Tongue (tissue), 2 donors: ENCODE results near the gene POLR3A. TPM values are rescaled to one million over a fixed set of nuclear protein-coding genes. Genes with fewer than 3 reads are reported as not detected.

Experiments
- DNase-seq: peaks from one replicate; pipeline ENCODE4 v3.0.0-alpha.2; 2015
- total RNA-seq: library from RNA; depleted of rRNA; stranded (reverse); fragments of >200 nt; gene quantifications from one replicate; pipeline ENCODE4 v1.2.3, GENCODE V29; 2014

Gene POLR3A
- total RNA-seq, 1 donor from 2014 or later, result 23.6 TPM

DNA sequence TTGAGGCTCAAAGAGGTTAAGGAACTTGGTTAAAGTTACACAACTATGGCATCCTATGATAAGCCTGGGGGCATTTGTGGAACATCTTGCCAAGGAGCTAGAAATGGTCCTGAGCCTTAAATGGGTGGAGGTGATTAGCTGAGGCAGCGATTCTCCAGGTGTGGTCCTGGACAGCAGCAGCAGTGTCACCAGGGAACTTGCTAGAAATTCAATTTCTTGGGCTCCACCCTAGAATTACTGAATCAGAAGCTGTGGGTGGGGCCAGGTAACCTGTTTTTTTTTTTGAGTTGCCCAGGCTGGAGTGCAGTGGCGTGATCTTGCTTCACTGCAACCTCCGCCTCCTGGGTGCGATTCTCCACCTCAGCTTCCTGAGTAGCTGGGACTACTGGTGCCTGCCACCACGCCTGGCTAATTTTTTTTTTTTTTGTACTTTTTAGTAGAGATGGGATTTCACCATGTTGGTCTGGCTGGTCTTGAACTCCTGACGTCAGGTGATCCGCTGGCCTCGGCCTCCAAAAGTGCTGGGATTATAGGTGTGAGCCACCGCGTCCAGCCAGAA, 17.5 kb upstream of the POLR3A start:
- DNase-seq, result no peak

DNA sequence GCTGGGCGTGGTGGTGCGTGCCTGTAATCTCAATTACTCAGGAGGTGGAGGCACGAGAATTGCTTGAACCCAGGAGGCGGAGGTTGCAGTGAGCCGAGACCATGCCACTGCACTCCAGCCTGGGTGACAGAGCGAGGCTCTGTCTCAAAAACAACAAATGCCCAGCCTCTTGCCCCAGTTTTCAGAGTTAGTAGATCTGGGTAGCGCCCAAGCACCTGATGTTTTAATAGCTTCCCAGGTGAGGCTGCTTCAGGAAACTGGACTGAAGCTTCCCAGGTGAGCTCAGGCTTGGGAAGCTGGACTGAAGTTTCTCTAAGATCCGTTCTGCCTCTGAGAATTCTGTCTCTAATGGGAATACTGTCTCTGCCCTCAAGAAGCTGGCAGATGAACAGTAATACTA, 16.5 kb upstream of the POLR3A start:
- DNase-seq, result no peak

DNA sequence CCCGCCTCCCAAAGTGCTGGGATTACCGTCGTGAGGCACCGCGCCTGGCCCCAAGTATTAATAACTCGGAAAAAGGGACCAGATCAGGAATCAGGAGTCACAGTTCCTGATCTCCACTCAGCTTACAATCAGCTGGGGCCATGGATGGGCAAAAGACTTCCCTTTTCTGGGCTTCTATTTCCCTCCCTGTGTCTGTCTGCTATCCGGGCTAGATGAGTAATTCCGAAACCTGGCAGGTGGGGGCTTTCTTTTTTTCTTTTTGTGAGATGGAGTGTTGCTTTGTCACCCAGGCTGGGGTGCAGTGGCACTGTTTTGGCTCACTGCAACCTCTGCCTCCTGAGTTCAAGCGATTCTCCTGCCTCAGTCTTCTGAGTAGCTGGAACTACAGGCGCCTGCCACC, 15.9 kb upstream of the POLR3A start:
- DNase-seq, result no peak

DNA sequence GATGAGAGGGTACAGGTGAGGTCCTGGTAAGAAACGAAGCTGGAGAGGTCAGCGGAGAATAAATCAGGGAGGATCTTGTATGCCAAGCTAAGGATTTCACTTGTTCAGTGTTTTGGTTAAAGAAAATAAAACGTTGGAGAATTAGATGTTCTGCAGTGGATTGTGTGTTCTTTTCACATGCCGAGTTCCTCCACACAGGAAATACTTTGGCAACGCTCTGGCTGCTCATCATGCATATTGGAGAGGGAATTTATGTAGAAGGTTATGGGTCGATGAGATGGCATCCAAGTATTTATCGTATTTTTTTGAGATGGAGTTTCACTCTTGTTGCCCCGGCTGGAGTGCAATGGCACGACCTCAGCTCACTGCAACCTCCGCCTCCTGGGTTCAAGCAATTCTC, 15.4 kb upstream of the POLR3A start:
- no peak for DNase-seq

DNA sequence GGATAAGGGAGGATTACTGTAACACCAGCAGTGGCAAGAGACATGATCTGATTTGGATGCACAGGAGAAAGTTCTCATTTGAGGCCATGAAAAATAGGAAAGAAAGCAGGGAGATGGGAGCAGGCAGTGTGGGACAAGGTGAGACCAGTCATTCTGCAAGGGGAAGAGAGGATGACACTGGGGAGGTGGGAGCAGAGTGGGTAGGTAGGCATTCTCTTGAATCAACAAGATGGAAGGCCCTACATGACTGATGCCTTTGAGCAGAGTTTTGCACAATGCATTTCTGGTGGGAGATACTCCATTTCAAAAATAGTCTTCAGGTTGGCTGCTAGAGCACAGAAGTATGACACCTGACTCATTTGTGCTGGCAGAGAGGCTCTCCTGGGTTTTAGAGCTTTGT, 14.9 kb upstream of the POLR3A start:
- no peak for DNase-seq

GRCh38 chr10:78042752-78043104, 13.4 kb upstream of the POLR3A start:
- peak; percentile 46 for DNase-seq

- no peak for DNase-seq
Observed at GRCh38 chr10:78042058-78042751, 12.9 kb upstream of the POLR3A start.

DNA sequence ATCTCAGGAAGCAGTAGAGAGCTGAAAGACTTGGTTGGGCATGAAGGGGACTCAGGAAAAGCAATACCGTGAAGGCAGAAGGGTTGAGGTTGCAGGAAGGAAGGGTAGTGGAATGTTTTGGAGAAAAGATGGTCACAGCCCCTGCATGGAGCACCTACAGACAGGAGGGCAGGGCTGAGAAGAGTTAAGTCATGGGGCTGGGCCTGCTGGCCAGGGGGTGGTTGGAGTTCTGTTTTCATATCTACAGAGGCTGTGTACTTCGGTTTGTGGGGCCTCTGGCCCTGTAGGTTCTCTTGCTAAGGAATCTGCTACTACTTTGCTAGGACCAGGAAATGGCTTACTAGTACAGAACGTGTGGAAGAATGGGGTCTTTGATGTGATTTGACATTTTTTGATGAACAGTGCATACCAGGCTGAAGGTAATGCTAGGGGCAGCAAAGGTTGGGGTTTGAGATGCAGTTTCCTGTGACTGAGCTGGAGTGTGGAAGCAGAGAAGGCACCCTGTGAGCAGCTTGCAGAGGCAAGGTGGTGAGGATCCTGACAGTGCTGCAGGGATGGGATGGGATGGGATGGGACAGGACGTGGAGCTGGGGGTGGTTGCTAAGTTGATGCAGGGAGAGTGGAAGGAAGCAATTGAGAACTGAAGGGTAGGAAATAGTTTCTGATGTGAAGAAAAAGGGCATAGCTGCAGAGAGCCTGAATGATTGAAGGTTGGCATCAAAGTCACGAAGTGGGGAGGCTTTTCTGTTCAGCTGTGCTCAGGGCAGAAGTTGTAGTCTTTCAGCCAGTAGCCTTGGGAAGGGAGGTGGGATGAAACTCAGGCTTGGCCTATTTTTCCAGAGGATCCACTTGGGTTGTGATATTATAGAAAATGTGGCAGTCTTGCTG, 12.1 kb upstream of the POLR3A start:
- DNase-seq, result no peak

- DNase-seq, result no peak
Observed at GRCh38 chr10:78039743-78040142, 10.4 kb upstream of the POLR3A start.

DNA sequence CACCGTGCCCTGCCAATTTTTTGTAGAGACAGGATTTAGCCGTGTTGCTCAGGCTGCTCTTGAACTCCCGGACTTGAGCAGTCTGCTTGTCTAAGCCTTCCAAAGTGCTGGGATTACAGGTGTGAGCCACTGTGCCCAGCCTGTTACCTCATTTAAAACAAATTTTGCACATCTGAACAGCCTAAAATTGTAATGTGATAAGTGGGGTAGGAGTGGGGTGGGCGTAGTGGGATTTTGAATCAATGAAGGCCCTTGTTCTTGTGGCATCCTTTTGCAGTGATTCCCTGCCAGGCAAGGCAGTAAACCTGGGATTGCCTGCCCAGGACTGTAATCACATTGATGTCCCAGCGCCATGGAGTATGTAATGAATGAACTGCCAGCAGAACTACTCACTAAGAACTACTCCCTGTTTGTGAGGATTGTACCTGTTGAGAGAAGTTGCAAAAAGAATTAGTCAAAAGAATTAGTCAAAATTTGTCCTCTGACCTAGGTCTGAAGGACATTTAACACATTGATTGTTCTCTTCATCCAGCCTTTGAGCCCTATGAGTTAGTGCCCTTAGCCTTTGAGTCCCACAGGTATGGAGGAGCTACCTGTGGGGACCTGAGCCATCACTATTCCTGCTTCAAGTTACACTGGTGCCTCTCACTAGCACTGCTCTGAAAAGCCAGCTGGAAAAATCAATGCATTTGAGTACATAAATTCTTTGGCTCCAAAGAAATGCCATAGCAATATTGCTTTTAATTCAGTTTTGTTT, 9.7 kb upstream of the POLR3A start:
- DNase-seq, result no peak

DNA sequence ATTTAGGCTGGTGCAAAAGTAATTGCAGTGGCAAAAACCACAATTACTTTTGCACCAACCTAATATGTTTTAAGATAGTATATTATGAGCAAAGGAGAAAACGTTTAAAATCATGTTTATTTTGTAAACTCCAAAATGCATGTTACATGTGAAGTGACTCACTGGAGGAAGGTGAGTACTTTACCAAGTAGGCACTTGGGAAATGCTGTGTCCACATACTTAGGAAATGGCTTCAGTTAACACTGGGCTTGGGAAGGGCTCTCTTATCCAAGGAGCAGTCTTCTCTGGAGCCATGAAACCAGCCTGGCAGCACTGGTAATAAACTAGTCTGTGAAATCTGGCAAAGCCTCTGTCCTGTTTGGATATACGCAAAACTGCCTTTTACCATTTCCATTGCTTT, 8.8 kb upstream of the POLR3A start:
- DNase-seq, result no peak

GRCh38 chr10:78035933-78036583, 6.7 kb upstream of the POLR3A start:
- DNase-seq, result no peak

DNA sequence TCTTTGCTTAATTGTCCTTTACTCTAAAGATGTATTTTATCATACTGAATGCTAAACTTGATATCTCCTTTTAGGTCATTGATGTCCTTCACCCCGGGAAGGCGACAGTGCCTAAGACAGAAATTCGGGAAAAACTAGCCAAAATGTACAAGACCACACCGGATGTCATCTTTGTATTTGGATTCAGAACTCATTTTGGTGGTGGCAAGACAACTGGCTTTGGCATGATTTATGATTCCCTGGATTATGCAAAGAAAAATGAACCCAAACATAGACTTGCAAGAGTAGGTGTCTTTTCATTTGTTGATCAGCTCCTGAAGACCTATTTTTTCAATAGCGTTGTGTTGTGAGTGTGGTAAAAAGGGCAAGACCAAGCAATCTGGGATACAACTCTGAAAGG, 6.1 kb upstream of the POLR3A start:
- DNase-seq, result no peak

DNA sequence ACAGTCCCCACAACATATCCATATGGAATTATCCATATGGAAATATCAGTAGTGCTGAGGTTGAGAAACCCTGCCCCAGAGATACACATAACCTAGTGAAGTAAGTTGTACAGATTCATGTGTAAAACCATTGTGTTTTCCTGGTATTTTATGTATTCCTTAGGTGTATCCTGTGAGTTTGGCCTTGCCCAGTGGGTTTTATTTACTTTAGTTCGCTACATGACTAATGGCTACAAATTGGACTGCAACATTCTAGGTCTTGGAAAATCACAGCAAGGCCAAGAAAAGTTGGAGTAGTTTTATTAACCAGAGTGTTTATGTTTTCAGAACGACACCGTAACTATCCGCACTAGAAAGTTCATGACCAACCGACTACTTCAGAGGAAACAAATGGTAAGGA, 5.7 kb upstream of the POLR3A start:
- DNase-seq, result no peak

- peak; percentile 99 for DNase-seq
Observed at GRCh38 chr10:78033637-78034470, 4.5 kb upstream of the POLR3A start, which contains the start of gene RPS24. Gene RPS24 (plus strand): TSS chr10:78033863. CDS start chr10:78033902, 39 bp downstream.

DNA sequence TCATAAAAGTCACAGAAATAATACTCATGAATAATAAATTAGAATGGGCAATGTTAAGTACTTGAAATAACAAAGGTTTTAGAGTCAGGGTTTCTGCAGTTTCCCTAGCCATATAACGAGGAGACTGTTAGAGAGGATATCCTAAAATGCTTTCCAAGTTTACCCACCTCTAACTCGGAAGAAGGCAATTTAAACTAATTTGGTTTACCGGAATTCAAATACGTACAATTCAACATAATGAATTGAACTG, 4.0 kb upstream of the POLR3A start:
- no peak for DNase-seq

DNA sequence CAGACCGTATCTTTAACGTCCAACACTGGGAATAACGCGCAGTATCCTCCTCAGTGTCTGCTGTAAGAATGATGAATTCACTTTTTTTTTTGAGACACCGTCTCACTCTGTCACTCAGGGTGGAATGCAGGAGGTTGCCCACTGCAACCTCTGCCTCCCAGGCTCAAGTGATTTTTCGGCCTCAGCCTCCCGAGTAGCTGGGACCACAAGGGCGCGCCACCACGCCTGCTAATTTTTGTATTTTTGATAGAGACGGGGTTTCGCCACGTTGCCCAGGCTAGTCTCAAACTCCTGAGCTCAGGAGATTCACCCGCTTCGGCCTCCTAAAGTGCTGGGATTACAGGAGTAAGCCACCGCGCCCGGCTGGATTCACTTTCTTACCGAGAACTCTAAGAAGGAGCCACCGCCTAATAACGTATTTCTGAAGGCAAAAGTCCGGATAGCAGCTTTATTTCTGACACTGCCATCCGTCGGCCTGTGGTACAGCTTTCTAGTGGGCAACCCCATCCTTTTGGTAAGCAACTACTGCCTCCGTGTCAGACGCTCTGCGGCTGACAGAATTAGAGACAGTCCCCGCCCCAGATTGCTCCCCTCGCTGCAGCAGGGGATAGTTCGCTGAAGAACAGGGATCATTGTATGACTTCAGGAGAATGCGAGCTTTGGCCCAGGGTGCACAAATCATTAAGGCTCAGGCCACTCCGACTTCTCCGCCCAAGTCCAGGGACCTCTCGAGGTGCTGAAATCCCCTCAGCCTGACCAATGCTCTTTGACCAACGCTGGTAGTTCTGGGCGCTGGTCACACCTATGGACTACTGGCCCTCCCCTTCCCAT, 662 bp downstream of the POLR3A start:
- DNase-seq, result peak; percentile 38

DNA sequence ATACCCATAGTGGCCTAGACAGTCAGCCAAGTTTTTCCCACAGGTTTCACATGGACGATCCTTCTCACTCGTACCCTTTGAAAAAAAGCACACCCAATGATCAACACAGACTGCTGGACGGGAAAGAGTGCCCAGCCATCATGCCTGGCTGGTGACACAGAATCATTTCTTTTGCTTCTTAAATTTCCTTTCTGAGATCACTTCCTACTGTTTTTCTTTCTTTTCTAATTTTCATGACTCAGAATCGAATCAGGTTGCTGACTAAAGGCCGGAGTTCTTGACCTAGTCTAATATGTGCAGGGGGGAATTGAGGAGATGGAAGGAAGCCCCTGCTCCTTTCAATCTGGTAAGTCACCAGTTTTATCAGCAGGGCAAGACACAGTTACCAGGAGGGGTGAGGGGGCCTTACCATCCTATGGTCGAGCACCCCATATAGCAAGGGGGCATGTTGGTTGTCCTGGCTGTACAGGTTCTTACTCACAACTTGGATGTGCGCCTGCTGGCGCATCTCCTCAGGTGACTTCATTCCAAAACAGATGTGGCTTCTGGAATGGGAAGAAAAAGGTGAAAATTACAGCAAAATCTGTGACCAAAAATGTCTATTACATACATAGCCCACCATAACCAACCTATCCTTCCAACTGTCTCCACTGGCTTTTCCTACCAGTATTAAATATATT, 3.5 kb downstream of the POLR3A start:
- DNase-seq, result no peak

GRCh38 chr10:78023741-78024140, 5.6 kb downstream of the POLR3A start:
- DNase-seq, result no peak

DNA sequence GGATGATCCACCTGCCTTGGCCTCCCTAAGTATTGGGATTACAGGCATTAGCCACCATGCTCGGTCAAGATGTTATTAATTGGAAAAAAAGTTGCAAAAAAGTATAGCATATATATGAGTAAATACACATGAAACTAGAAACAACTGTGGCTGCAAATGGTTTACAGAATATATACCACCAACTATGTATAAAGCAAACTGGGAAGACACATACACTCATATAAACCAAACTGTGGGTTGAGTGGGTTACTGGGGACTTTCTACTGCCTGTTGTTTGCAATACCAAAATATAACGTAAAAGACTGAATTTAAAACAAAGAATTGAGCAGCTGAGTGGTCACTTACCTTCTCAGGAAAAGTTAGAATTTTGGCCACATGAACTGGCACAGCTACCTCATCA, 8.1 kb downstream of the POLR3A start:
- no peak for DNase-seq
